CD4-positive, alpha-beta T cell (primary cell): ENCODE results near the gene ARIH2. TPM values are rescaled to one million over a fixed set of nuclear protein-coding genes. Genes with fewer than 3 reads are reported as not detected.

Experiments
- ATAC-seq: fragments of 200-7000 bp; cut with Tn5 transposase; one replicate; pipeline ENCODE4 v1.10.0; 2022; ENCODE audit warnings: mild to moderate bottlenecking; ENCODE audit not compliant: poor library complexity
- CTCF ChIA-PET: fragments of 350-600 bp; sonication (Branson Sonifier 250); formaldehyde crosslinking; loops from one replicate; lab custom pipeline; 2021; ENCODE audit warnings: antibody characterized with exemption, inconsistent platforms; lab: Charles Lee
- POLR2A ChIA-PET: fragments of 350-600 bp; sonication (Branson Sonifier 250); formaldehyde crosslinking; loops from one replicate; lab custom pipeline; 2021; ENCODE audit warnings: antibody characterized with exemption, inconsistent platforms; lab: Charles Lee
- DNase-seq, 14 experiments: peaks; one replicate each; pipeline ENCODE4 v3.0.0-alpha.2; 2013 to 2020; ENCODE audit warnings: mixed read lengths in 2 of 14
- H3K27ac ChIP-seq, 2 donors: one replicate each; pipeline versions ENCODE4 v1.5.1 to v1.7.0; 2013; ENCODE audit warnings: low read length in 2 of 2, low read depth in 1 of 2, mild to moderate bottlenecking in 1 of 2
- H3K27me3 ChIP-seq, 2 experiments: 1 replicate in 1 of 2; 2 replicates in 1 of 2; pipeline versions ENCODE4 v1.6.1 to v1.7.0; 2013; ENCODE audit warnings: low read length in 2 of 2, control low read depth in 1 of 2, mild to moderate bottlenecking in 1 of 2, moderate library complexity in 1 of 2; ENCODE audit not compliant: insufficient read depth in 2 of 2, control insufficient read depth in 1 of 2
- H3K36me3 ChIP-seq: one replicate; pipeline ENCODE4 v1.6.1; 2013; ENCODE audit warnings: low read length, control low read depth; ENCODE audit not compliant: insufficient read depth
- H3K4me1 ChIP-seq: one replicate; pipeline ENCODE4 v1.6.1; 2013; ENCODE audit warnings: low read length, control low read depth; ENCODE audit not compliant: insufficient read depth
- H3K4me3 ChIP-seq: one replicate; pipeline ENCODE4 v1.5.1; 2013; ENCODE audit warnings: mild to moderate bottlenecking, low read length, moderate library complexity
- H3K9me3 ChIP-seq, 2 experiments: 1 replicate in 1 of 2; 2 replicates in 1 of 2; pipeline versions ENCODE4 v1.6.1 to v1.7.0; 2013; ENCODE audit warnings: low read length in 2 of 2, mild to moderate bottlenecking in 2 of 2, control low read depth in 1 of 2, moderate library complexity in 1 of 2; ENCODE audit not compliant: control insufficient read depth in 1 of 2, insufficient read depth in 1 of 2
- H3K27ac Mint-ChIP-seq: one replicate; pipeline ENCODE4 v1.8.0; 2020; ENCODE audit warnings: mixed read lengths
- H3K27me3 Mint-ChIP-seq: one replicate; pipeline ENCODE4 v1.8.0; 2021; ENCODE audit warnings: mixed read lengths
- H3K36me3 Mint-ChIP-seq: one replicate; pipeline ENCODE4 v1.8.0; 2021; ENCODE audit warnings: low read depth, mixed read lengths
- H3K4me1 Mint-ChIP-seq: one replicate; pipeline ENCODE4 v1.8.0; 2021; ENCODE audit warnings: low read depth, mixed read lengths
- H3K4me3 Mint-ChIP-seq: one replicate; pipeline ENCODE4 v1.8.0; 2020; ENCODE audit warnings: mild to moderate bottlenecking, mixed read lengths
- H3K9me3 Mint-ChIP-seq: one replicate; pipeline ENCODE4 v1.8.0; 2020; ENCODE audit warnings: mixed read lengths
- CTCF ChIP-seq: fragments of 200-600 bp; IDR thresholded peaks from one replicate; pipeline ENCODE4 v1.8.0; 2022; ENCODE audit warnings: antibody characterized with exemption, mild to moderate bottlenecking
- intact Hi-C, 2 experiments: fragments of 100-400 bp; cut with DNase I in 1 of 2; cut with micrococcal nuclease in 1 of 2; formaldehyde crosslinking; loops; one replicate each; pipeline versions ENCODE4 v1.15.1 to v1.9.0; 2023 to 2025; cut with DNase I, micrococcal nuclease
- total RNA-seq, 174 experiments: library from RNA in 2 of 174; stranded (reverse) in 2 of 174; gene quantifications; one replicate each; pipeline ENCODE4 v1.2.3 and lab custom pipeline; 2021 to 2026

The ARIH2 gene
- total RNA-seq, 2 experiments from 2014 or later = 182 TPM

- Histone ChIP-seq H3K9me3 (no peaks in the 10 kb centered on the region), H3K4me3 (no peak overlapping the region), H3K27me3 (no peaks in the 10 kb centered on the region), H3K27ac (no peak overlapping the region), H3K36me3 (peaks cover 11% of the 10 kb centered on the region), H3K4me1 (peaks cover 4% of the 10 kb centered on the region)
- no peak for TF ChIP-seq CTCF
- H3K36me3 Mint-ChIP-seq = peaks cover 37% of the 10 kb centered on the region
- intact Hi-C loops = no loop called here
- no peak for ATAC-seq
- H3K4me1 Mint-ChIP-seq = peaks cover 38% of the 10 kb centered on the region
- POLR2A ChIA-PET = no interaction called here
- H3K27ac Mint-ChIP-seq = no peak overlapping the region
- H3K27me3 Mint-ChIP-seq = no peaks in the 10 kb centered on the region
- H3K9me3 Mint-ChIP-seq = no peaks in the 10 kb centered on the region
- no peak overlapping the region for H3K4me3 Mint-ChIP-seq
- CTCF ChIA-PET = no interaction called here
- DNase-seq = no peak
Observed at GRCh38 chr3:48949376-48949717, 30.7 kb downstream of the ARIH2 start.

GRCh38 chr3:48950051-48950450, 31.4 kb downstream of the ARIH2 start:
- Mint-ChIP-seq H3K4me1 (peaks cover 31% of the 10 kb centered on the region), H3K4me3 (no peak overlapping the region), H3K36me3 (peaks cover 35% of the 10 kb centered on the region), H3K27me3 (no peaks in the 10 kb centered on the region), H3K9me3 (no peaks in the 10 kb centered on the region), H3K27ac (no peak overlapping the region)
- ATAC-seq = no peak
- CTCF ChIA-PET = no interaction called here
- POLR2A ChIA-PET = no interaction called here
- H3K27ac ChIP-seq = no peak overlapping the region
- intact Hi-C loops = loop anchor here (5.0 kb wide), 1 partner anchor 263 kb away; the partner anchor contains the start of gene NCKIPSD (in 2 of the 2)
- H3K27me3 ChIP-seq = no peaks in the 10 kb centered on the region
- no peak for DNase-seq
- no peak overlapping the region for H3K4me3 ChIP-seq
- no peak for TF ChIP-seq CTCF
- peaks cover 12% of the 10 kb centered on the region for H3K36me3 ChIP-seq
- H3K4me1 ChIP-seq = peaks cover under 1% of the 10 kb centered on the region
- H3K9me3 ChIP-seq = no peaks in the 10 kb centered on the region

- Histone ChIP-seq H3K36me3 (peaks cover 16% of the 10 kb centered on the region), H3K27me3 (no peaks in the 10 kb centered on the region), H3K4me3 (no peak overlapping the region), H3K27ac (no peak overlapping the region), H3K9me3 (no peaks in the 10 kb centered on the region), H3K4me1 (no peaks in the 10 kb centered on the region)
- Mint-ChIP-seq H3K36me3 (peaks cover 31% of the 10 kb centered on the region), H3K4me1 (peaks cover 25% of the 10 kb centered on the region), H3K27me3 (no peaks in the 10 kb centered on the region), H3K9me3 (no peaks in the 10 kb centered on the region), H3K4me3 (no peak overlapping the region), H3K27ac (no peak overlapping the region)
- POLR2A ChIA-PET = interaction anchor here (0.7 kb wide), 1 partner anchor 216 kb away, joined by 3 read pairs; no protein-coding TSS in a partner anchor
- ATAC-seq (no peak), DNase-seq (no peak)
- CTCF ChIA-PET = interaction anchor here (0.6 to 1.2 kb wide), 2 partner anchors 15 to 205 kb away, joined by 3 to 4 read pairs; no protein-coding TSS in a partner anchor
- no peak for TF ChIP-seq CTCF
- intact Hi-C loops = loop anchor here (1.0 to 5.0 kb wide), 2 partner anchors 214 to 264 kb away; partner anchors contain the start of gene NCKIPSD (in 2 of the 2)
Observed at GRCh38 chr3:48951764-48952163, 33.1 kb downstream of the ARIH2 start.
